ENCODE measurements around the gene SAMD4B.

Gene SAMD4B

DNA sequence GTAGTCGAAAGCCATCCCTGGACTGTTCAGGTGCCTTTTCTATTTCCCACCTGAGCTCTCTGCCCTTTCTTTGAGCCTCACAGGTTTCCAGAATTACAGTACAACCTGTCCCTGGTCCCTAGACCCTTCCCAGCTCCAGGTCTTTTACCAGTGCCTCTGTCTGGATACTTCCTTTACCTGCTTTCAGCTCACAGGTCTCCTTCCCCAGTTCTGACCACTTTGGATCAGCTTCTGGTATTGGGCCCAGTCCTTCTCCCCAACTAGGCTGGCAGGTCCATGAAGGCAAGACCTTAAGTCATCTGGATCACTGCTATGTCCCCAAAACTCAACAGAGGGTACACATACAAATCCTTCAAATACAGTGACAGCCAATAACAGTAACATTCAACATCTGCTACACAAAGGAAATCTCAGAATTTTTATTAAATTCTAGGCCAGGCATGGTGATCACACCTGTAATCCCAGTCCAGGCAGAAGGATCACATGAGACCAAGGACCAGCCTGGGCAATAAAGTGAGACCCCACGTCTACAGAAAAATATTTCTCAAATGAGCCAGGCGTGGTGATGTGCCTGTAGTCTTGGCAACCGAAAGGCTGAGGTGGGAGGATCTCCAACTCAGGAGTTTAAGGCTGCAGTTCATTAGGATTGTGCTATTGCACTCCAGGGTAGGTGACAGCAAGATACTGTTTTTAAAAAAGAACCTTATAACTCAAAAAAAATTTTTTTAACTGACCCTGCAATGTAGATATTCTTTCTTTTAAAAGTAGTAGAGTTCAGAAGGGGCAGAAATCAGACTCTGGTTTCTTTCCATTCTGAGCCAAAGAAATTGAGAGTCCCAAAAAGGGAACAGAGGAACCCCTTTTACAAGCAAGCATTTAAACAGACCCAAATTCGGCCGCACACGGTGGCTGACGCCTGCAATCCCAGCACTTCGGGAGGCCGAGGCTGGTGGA lies 92.2 kb downstream of the SAMD4B start:
- TF ChIP-seq, protein P1, sequence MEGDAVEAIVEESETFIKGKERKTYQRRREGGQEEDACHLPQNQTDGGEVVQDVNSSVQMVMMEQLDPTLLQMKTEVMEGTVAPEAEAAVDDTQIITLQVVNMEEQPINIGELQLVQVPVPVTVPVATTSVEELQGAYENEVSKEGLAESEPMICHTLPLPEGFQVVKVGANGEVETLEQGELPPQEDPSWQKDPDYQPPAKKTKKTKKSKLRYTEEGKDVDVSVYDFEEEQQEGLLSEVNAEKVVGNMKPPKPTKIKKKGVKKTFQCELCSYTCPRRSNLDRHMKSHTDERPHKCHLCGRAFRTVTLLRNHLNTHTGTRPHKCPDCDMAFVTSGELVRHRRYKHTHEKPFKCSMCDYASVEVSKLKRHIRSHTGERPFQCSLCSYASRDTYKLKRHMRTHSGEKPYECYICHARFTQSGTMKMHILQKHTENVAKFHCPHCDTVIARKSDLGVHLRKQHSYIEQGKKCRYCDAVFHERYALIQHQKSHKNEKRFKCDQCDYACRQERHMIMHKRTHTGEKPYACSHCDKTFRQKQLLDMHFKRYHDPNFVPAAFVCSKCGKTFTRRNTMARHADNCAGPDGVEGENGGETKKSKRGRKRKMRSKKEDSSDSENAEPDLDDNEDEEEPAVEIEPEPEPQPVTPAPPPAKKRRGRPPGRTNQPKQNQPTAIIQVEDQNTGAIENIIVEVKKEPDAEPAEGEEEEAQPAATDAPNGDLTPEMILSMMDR (IDR thresholded peaks at IDR 0.05; ENCODE audit: control insufficient read depth, insufficient read depth, low read depth, low read length, missing control alignments): no peak
- no peak for DNase-seq (ENCODE audit: low read depth)

More for the DNA sequence above, 92.2 kb downstream of the SAMD4B start:
- H3K4me3 ChIP-seq (ENCODE audit: control insufficient read depth, low read depth, low read length): peak overlapping the region; percentile 82

Data from AG09309 (cell line).